Testis (tissue), 2 donors: ENCODE results near the gene NPL.

Source experiments
- CTCF ChIP-seq, 3 experiments: fragments of 450-650 bp in 2 of 3; fragments of 200-600 bp in 1 of 3; sonication (generic) in 1 of 3; IDR thresholded peaks; one replicate each; pipeline ENCODE4 v1.5.1; 2016 to 2019; ENCODE audit warnings: antibody characterized with exemption in 3 of 3, mild to moderate bottlenecking in 2 of 3, moderate library complexity in 1 of 3
- POLR2A ChIP-seq: fragments of 450-650 bp; IDR thresholded peaks from one replicate; pipeline ENCODE4 v1.6.1; 2017; ENCODE audit warnings: antibody characterized with exemption, mild to moderate bottlenecking, moderate library complexity

- TF ChIP-seq CTCF (IDR thresholded peaks at IDR 0.05), result no peak
- TF ChIP-seq POLR2A, result no peak
Observed at GRCh38 chr1:182835806-182836205, 46.2 kb downstream of the NPL start.
